ENCODE measurements around the gene KCNQ1.

Gene KCNQ1

DNA sequence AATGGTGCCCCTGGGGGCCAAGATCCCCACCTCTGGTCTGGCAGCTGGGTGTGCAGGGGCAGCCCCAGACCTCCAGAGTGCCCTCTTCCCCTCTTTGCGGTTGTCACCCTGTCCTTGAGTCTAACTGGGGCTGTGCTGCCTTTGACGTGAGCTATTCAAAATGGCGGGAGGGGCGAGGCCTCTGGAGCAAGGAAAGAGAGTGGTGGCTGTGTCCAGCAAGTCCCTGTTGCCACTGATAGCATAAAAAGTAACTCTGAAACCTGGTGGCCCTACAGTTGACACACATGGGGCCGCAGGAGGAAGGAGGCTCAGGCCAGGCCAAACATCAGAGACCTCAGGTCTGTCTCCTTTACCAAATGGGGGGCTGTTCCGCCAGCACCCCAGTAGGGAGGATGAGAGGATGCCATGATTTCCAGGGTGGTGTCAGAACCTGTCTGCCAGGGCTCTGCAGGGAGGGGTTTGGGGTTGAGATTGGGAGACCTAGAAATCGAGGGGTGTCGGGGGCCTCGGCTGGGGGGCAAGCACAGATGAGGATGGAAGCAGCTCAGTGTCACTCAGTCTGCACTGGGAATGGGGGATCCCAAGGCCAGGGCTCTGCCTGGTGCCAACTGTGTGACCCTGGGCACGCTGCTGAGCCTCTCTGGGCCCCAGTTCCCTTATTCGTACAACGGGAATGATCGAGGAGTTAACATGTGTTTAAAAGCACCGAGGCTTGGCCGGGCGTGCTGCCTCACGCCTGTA is 304.2 kb downstream of the KCNQ1 start:
- ATAC-seq: no peak
- Mint-ChIP-seq H3K9me3 (peaks cover 2% of the 10 kb centered on the region), H3K4me1 (no peaks in the 10 kb centered on the region), H3K36me3 (peaks cover 64% of the 10 kb centered on the region), H3K4me3 (no peak overlapping the region), H3K27ac (no peak overlapping the region), H3K27me3 (no peaks in the 10 kb centered on the region)

GRCh38 chr11:2750101-2750681 is 305.4 kb downstream of the KCNQ1 start:
- Mint-ChIP-seq H3K4me1 (no peaks in the 10 kb centered on the region), H3K27me3 (no peaks in the 10 kb centered on the region), H3K27ac (no peak overlapping the region), H3K36me3 (peaks cover 72% of the 10 kb centered on the region), H3K4me3 (no peak overlapping the region), H3K9me3 (peaks cover 2% of the 10 kb centered on the region)
- no peak for ATAC-seq

DNA sequence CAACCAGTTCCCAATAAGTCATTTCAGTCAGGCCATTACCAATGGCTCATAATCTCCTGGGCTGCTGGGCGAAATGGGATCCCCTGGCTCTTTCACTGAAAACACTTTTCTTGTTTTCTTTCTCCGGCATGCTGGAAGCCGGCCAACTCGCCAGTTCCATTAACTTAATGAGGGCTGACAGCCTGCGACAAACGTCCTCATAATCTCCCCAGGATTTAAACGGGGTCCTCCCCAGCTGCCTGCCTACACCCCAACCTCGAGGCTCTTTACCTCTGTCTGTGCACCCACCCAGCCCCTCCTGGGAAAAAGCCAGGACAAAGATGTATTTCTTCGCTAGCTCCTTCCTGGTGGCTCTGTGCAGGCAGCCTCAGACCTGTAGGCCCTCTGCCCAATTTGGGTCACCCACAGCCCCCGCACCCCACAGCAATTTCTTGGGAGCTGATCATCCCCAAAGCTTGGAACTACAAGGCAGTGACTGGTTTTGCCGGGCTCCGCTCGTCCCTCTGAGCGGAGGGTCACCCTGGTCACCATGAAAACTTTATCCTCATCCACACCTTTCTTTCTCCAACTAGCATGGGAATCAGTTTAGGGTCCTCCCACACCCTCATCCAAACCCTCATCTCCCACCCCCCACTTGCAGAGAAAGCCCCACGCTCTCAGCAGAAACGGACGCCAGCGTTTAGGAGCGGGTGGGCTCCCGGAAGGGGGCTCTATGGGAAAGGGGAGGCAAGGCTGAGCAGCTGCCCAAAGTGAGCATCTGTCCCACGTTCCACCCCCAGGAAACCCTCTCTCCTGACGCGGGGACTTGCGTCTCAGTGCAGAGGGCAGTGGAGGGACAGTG is 306.1 kb downstream of the KCNQ1 start:
- H3K27me3 Mint-ChIP-seq: no peaks in the 10 kb centered on the region
- peaks cover 2% of the 10 kb centered on the region for H3K9me3 Mint-ChIP-seq
- no peak overlapping the region for H3K4me3 Mint-ChIP-seq
- H3K36me3 Mint-ChIP-seq: peaks cover 69% of the 10 kb centered on the region
- H3K4me1 Mint-ChIP-seq: no peaks in the 10 kb centered on the region
- ATAC-seq: no peak
- H3K27ac Mint-ChIP-seq: no peak overlapping the region

- no peak for ATAC-seq
- Mint-ChIP-seq H3K9me3 (peaks cover 8% of the 10 kb centered on the region), H3K27me3 (no peaks in the 10 kb centered on the region), H3K27ac (no peak overlapping the region), H3K36me3 (peaks cover 64% of the 10 kb centered on the region), H3K4me1 (no peaks in the 10 kb centered on the region), H3K4me3 (no peak overlapping the region)
These were observed 306.9 kb downstream of the KCNQ1 start for GRCh38 chr11:2751523-2752203.

GRCh38 chr11:2752204-2752770 is 307.5 kb downstream of the KCNQ1 start:
- Mint-ChIP-seq H3K27me3 (no peaks in the 10 kb centered on the region), H3K36me3 (peaks cover 62% of the 10 kb centered on the region), H3K9me3 (peaks cover 8% of the 10 kb centered on the region), H3K27ac (no peak overlapping the region), H3K4me3 (no peak overlapping the region), H3K4me1 (no peaks in the 10 kb centered on the region)
- ATAC-seq: no peak

GRCh38 chr11:2752923-2753322 is 308.1 kb downstream of the KCNQ1 start:
- H3K36me3 Mint-ChIP-seq: peaks cover 62% of the 10 kb centered on the region
- no peak overlapping the region for H3K4me3 Mint-ChIP-seq
- no peak for ATAC-seq
- H3K9me3 Mint-ChIP-seq: peaks cover 8% of the 10 kb centered on the region
- no peaks in the 10 kb centered on the region for H3K27me3 Mint-ChIP-seq
- no peaks in the 10 kb centered on the region for H3K4me1 Mint-ChIP-seq
- H3K27ac Mint-ChIP-seq: no peak overlapping the region

DNA sequence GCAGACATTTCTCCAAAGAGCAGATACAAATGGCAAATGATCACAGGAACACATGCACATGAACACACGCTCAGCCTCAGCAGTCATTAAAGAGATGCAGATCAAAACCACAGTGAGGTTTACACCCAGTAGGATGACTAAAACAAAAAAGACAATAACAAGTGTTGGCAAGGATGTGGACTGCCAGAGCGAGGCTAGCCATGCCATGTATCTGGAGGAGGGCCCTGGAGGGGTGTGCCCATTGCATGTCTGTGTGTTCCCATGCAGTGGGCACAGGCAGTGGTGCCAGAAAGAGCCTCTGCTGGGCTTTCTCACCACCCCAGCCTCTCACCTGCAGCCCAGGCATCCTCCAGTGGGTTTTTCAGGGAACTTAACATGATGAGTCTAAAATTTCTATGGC is 309.2 kb downstream of the KCNQ1 start:
- H3K4me3 Mint-ChIP-seq: no peak overlapping the region
- no peaks in the 10 kb centered on the region for H3K4me1 Mint-ChIP-seq
- no peaks in the 10 kb centered on the region for H3K27me3 Mint-ChIP-seq
- ATAC-seq: no peak
- H3K27ac Mint-ChIP-seq: no peak overlapping the region
- H3K36me3 Mint-ChIP-seq: peaks cover 67% of the 10 kb centered on the region
- H3K9me3 Mint-ChIP-seq: peaks cover 8% of the 10 kb centered on the region

GRCh38 chr11:2755071-2755470 is 310.3 kb downstream of the KCNQ1 start:
- Mint-ChIP-seq H3K4me3 (no peak overlapping the region), H3K36me3 (peaks cover 65% of the 10 kb centered on the region), H3K27ac (no peak overlapping the region), H3K9me3 (peaks cover 8% of the 10 kb centered on the region), H3K27me3 (no peaks in the 10 kb centered on the region), H3K4me1 (no peaks in the 10 kb centered on the region)
- ATAC-seq: no peak

- no peak for ATAC-seq
- Mint-ChIP-seq H3K9me3 (peaks cover 7% of the 10 kb centered on the region), H3K4me1 (no peaks in the 10 kb centered on the region), H3K4me3 (no peak overlapping the region), H3K27ac (no peak overlapping the region), H3K36me3 (peaks cover 43% of the 10 kb centered on the region), H3K27me3 (no peaks in the 10 kb centered on the region)
These were observed 313.9 kb downstream of the KCNQ1 start for GRCh38 chr11:2758751-2759150.

DNA sequence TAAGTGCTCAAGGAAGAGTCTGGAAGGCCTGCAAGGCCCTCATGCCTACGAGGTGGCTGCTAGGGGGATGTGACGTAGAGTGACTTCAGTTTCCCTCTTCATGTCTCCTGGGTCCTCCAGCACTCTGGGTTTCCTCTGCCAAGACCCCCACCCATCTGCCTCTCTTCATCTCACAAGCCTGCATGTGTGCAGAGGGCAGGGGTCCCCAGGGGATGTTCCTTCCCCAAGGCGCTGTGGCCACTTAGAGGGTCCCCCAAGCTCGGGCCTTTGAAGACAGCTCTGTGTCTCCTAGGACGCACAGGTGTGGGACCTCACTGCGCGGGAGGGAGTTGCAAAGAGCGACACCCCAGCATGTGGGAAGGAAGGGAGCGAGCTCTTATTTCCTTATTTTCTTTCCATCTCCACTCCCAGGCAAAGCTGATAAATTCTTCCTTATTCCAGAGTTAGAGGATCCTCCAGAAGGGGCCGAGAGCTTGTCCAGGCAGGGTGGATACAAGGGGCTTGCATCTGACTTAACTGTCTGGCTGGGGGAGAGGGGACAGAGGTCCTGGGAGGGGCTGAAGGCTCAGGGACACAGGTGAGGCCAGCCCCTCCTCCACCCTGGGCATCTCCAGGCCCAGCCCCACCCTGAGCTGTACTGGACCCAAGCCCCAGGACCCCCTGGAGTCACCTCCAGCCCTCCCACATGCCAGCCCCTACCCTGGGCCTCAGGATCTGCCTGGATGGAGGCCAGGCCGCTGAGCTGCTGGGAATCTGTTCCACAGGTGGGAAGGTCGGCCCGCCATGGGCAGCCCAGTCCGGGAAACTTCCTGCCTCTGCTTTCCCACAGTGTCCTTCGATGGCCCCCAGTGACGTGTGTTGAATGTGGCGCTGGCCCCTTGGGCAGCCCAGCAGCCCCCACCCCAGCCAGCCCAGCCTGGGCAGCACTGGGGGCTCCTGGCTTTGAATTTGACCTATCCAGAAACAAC is 314.7 kb downstream of the KCNQ1 start:
- Mint-ChIP-seq H3K4me3 (no peak overlapping the region), H3K4me1 (no peaks in the 10 kb centered on the region), H3K27me3 (no peaks in the 10 kb centered on the region), H3K9me3 (peaks cover 5% of the 10 kb centered on the region), H3K27ac (no peak overlapping the region), H3K36me3 (peaks cover 44% of the 10 kb centered on the region)
- no peak for ATAC-seq

DNA sequence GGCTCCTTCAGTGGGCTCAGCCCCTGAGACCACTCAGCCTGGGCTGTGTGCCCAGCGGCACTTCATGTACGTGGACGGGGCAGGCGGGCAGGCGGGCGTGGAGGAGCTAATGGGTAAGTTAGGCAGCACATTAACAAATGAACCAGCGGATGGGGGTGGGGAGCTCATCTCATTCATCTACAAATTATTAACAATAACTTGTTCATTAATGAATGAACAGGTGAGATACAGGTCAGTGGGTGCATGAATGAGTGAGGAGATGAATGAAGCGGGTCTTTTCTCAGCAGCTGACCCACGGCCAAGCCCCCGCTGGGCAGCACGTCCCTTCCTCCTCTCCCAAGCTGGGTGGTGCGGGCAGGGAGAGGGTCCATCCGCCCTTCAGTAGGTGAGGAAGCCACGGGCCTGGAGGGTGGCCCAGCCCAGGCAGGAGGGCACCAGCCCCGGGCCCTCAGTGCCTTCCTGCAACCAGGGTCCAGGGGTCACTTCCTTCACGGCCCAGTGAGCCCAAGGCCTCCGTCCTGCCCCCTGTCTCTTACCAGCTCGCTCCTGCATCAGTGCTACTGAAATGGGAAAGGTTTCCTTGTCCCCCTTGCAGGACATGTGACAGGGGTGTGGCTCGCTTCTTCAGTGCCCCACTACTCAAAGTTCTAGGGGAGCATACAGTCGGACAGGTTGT is 315.5 kb downstream of the KCNQ1 start:
- Mint-ChIP-seq H3K4me3 (no peak overlapping the region), H3K9me3 (peaks cover 8% of the 10 kb centered on the region), H3K27me3 (no peaks in the 10 kb centered on the region), H3K4me1 (no peaks in the 10 kb centered on the region), H3K36me3 (peaks cover 45% of the 10 kb centered on the region), H3K27ac (no peak overlapping the region)
- no peak for ATAC-seq

DNA sequence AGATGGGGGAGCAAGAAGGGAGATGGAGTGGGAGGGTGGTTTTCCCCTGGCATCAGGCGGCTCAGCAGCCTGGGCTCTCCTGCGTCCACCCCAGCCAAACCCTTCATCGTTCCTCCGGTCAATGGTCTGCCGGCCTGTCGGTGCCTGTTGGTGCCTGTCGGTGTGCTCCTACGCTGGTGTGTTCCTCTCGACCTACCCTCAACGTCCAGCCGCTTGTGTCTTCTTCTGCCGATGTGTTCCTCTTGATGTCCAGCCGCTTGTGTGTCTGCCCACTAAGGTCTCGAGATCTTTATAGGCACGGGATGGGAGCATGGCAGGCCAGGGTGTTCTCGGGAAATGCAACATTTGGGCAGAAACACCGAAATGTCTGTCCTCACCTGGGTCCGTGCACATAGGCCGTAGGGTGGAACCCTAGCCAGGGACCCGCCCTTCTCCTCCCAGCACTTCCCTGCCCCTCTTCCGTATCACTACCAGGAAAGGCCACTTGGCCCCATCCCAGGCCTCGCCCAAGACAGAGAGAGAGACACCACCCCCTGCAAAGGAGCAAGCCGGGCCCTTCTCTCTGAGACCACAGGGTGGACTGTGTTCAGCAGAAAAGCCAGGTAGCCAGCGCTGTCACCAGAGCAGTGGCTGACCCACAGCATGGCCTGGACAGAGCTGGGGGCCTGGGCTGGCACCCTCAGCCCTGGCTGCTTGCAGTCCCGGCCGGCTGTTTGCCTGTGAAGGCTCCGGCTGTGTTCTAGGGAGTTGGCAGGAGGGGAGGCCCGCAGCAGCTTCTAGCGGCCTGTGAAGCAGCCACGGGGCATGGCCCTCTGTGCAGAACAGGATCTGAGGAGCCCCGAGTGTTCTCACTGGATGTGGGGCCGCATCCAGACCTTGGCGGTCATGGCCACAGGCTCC is 316.6 kb downstream of the KCNQ1 start:
- ATAC-seq: no peak
- Mint-ChIP-seq H3K27me3 (no peaks in the 10 kb centered on the region), H3K4me3 (no peak overlapping the region)

DNA sequence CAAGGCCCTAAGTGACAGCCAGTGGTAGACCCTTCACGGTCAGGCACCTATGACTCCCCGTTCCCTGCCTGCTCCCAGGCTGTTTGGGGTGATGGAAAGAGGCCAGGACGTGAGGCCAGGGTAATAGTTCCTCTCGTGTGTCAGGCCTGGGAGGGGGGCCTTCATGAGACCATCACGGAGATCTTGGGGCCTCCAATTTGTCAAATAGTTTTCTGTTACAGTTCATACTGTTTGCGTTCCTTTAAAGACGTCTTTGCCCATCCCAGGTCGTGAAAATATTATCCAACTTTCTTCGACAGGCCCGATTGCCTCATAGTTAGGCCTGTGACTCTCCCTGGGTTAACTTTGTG is 317.2 kb downstream of the KCNQ1 start:
- H3K9me3 Mint-ChIP-seq: peaks cover 2% of the 10 kb centered on the region
- H3K4me1 Mint-ChIP-seq: no peaks in the 10 kb centered on the region
- no peak overlapping the region for H3K4me3 Mint-ChIP-seq
- peaks cover 60% of the 10 kb centered on the region for H3K36me3 Mint-ChIP-seq
- no peaks in the 10 kb centered on the region for H3K27me3 Mint-ChIP-seq
- ATAC-seq: no peak
- no peak overlapping the region for H3K27ac Mint-ChIP-seq

More for the DNA sequence above, 316.6 kb downstream of the KCNQ1 start:
- no peaks in the 10 kb centered on the region for H3K4me1 Mint-ChIP-seq
- H3K27ac Mint-ChIP-seq: no peak overlapping the region
- H3K36me3 Mint-ChIP-seq: peaks cover 54% of the 10 kb centered on the region
- H3K9me3 Mint-ChIP-seq: peaks cover 4% of the 10 kb centered on the region

All from stimulated activated memory B cell treated with anti-CD40 and anti-IgM and Interleukin-4, amounts not matched to agents 10 μg/mL and 1 μg/mL and 100 μg/mL, for 72 hours (primary cell).